Measurements from ENCODE around the gene AIG1.
"Not testable (repeated sequence)": the region's sequence is repeated elsewhere in the genome, so short reads cannot be mapped to it uniquely, and the experiment has no call there.

AIG1 gene

GRCh38 chr6:143298071-143298470, 237.4 kb downstream of the AIG1 start:
- TF ChIP-seq EZH2phosphoT487 (IDR thresholded peaks at IDR 0.05; ENCODE audit: low read length) (no peak), CTCF (IDR thresholded peaks at IDR 0.05; ENCODE audit: low read length) (no peak), EZH2 (optimal IDR thresholded peaks at IDR 0.05; ENCODE audit: low read depth, low read length) (no peak)
- Histone ChIP-seq H3K27me3 (replicated peaks; ENCODE audit: insufficient read depth, low read length) (no peaks in the 10 kb centered on the region), H3K27ac (ENCODE audit: low read length) (no peak overlapping the region), H3K9me3 (replicated peaks; ENCODE audit: insufficient read depth, low read length) (no peaks in the 10 kb centered on the region), H4K20me1 (ENCODE audit: insufficient read depth, low read length) (no peaks in the 10 kb centered on the region), H3K9ac (ENCODE audit: low read length) (no peak overlapping the region), H3K36me3 (replicated peaks; ENCODE audit: insufficient read depth, low read length) (no peaks in the 10 kb centered on the region), H3K9me2 (replicated peaks; ENCODE audit: insufficient read depth, low read length) (no peaks in the 10 kb centered on the region), H3K79me2 (ENCODE audit: low read length) (no peaks in the 10 kb centered on the region), H3K4me1 (ENCODE audit: low read length) (no peaks in the 10 kb centered on the region), H2AFZ (ENCODE audit: low read length) (no peak overlapping the region), H3K4me2 (ENCODE audit: low read depth, low read length) (no peak overlapping the region), H3K4me3 (ENCODE audit: low read length) (no peak overlapping the region), H3F3A (ENCODE audit: insufficient read depth, low read length) (no peaks in the 10 kb centered on the region)
- DNase-seq = no peak

- Histone ChIP-seq H3K4me2 (ENCODE audit: low read depth, low read length) (no peak overlapping the region), H3K9ac (ENCODE audit: low read length) (no peak overlapping the region), H3K9me3 (replicated peaks; ENCODE audit: insufficient read depth, low read length) (no peaks in the 10 kb centered on the region), H4K20me1 (ENCODE audit: insufficient read depth, low read length) (no peaks in the 10 kb centered on the region), H3K9me2 (replicated peaks; ENCODE audit: insufficient read depth, low read length) (no peaks in the 10 kb centered on the region), H3K79me2 (ENCODE audit: low read length) (no peaks in the 10 kb centered on the region), H3K27ac (ENCODE audit: low read length) (no peak overlapping the region), H3K4me3 (ENCODE audit: low read length) (no peak overlapping the region), H3K36me3 (replicated peaks; ENCODE audit: insufficient read depth, low read length) (no peaks in the 10 kb centered on the region), H2AFZ (ENCODE audit: low read length) (no peak overlapping the region), H3K4me1 (ENCODE audit: low read length) (no peaks in the 10 kb centered on the region), H3K27me3 (replicated peaks; ENCODE audit: insufficient read depth, low read length) (no peaks in the 10 kb centered on the region), H3F3A (ENCODE audit: insufficient read depth, low read length) (no peaks in the 10 kb centered on the region)
- TF ChIP-seq EZH2phosphoT487 (IDR thresholded peaks at IDR 0.05; ENCODE audit: low read length) (no peak), CTCF (IDR thresholded peaks at IDR 0.05; ENCODE audit: low read length) (no peak), EZH2 (optimal IDR thresholded peaks at IDR 0.05; ENCODE audit: low read depth, low read length) (no peak)
- no peak for DNase-seq
Observed at GRCh38 chr6:143299253-143300166, 238.8 kb downstream of the AIG1 start.

DNA sequence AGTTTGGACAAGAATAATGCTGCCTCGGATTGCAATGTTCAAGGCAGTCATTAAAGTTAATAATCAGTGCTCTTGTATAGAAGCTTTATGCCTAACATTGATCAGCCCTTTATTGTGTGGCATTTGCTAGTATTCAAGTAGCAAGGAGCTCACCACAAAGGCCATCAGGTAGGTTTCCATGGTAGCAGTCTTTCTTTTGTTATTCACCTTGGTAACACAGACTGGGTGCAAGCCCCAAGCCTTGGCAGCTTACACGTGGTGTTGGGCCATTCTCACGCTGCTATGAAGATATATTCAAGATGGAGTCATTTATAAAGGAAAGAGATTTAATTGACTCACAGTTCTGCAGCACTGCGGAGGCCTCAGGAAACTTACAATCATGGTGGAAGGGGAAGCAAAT, 240.5 kb downstream of the AIG1 start:
- Histone ChIP-seq H3F3A (ENCODE audit: insufficient read depth, low read length) (no peaks in the 10 kb centered on the region), H3K36me3 (replicated peaks; ENCODE audit: insufficient read depth, low read length) (no peaks in the 10 kb centered on the region), H3K4me2 (ENCODE audit: low read depth, low read length) (no peak overlapping the region), H3K79me2 (ENCODE audit: low read length) (no peaks in the 10 kb centered on the region), H2AFZ (ENCODE audit: low read length) (no peak overlapping the region), H4K20me1 (ENCODE audit: insufficient read depth, low read length) (no peaks in the 10 kb centered on the region), H3K9ac (ENCODE audit: low read length) (no peak overlapping the region), H3K27me3 (replicated peaks; ENCODE audit: insufficient read depth, low read length) (no peaks in the 10 kb centered on the region), H3K9me2 (replicated peaks; ENCODE audit: insufficient read depth, low read length) (no peaks in the 10 kb centered on the region), H3K4me3 (ENCODE audit: low read length) (no peak overlapping the region), H3K9me3 (replicated peaks; ENCODE audit: insufficient read depth, low read length) (no peaks in the 10 kb centered on the region), H3K27ac (ENCODE audit: low read length) (no peak overlapping the region), H3K4me1 (ENCODE audit: low read length) (no peaks in the 10 kb centered on the region)
- TF ChIP-seq EZH2phosphoT487 (IDR thresholded peaks at IDR 0.05; ENCODE audit: low read length) = no peak
- TF ChIP-seq EZH2 (optimal IDR thresholded peaks at IDR 0.05; ENCODE audit: low read depth, low read length) = no peak
- no peak for TF ChIP-seq CTCF (IDR thresholded peaks at IDR 0.05; ENCODE audit: low read length)
- DNase-seq = no peak

GRCh38 chr6:143307760-143308159, 247.1 kb downstream of the AIG1 start:
- H2AFZ ChIP-seq (ENCODE audit: low read length); H3K9me2 ChIP-seq (replicated peaks; ENCODE audit: insufficient read depth, low read length); H3F3A ChIP-seq (ENCODE audit: insufficient read depth, low read length); H3K4me2 ChIP-seq (ENCODE audit: low read depth, low read length); H3K27ac ChIP-seq (ENCODE audit: low read length); H3K36me3 ChIP-seq (replicated peaks; ENCODE audit: insufficient read depth, low read length); H3K9ac ChIP-seq (ENCODE audit: low read length); H3K4me3 ChIP-seq (ENCODE audit: low read length); H3K9me3 ChIP-seq (replicated peaks; ENCODE audit: insufficient read depth, low read length); H4K20me1 ChIP-seq (ENCODE audit: insufficient read depth, low read length); H3K27me3 ChIP-seq (replicated peaks; ENCODE audit: insufficient read depth, low read length); DNase-seq; H3K79me2 ChIP-seq (ENCODE audit: low read length); H3K4me1 ChIP-seq (ENCODE audit: low read length): not testable (repeated sequence)

Data from MM.1S (cell line).